Nephron progenitor cell (in vitro differentiated cells): ENCODE measurements around the gene RIT1.

Experiments
- DNase-seq: peaks from one replicate; pipeline ENCODE4 v3.0.0; 2021
- H3K27ac Mint-ChIP-seq: 2 replicates; pipeline ENCODE4 v1.8.0; 2021; ENCODE audit warnings: mild to moderate bottlenecking, moderate library complexity, mixed read lengths
- H3K27me3 Mint-ChIP-seq: 2 replicates; pipeline ENCODE4 v1.8.0; 2021; ENCODE audit warnings: mild to moderate bottlenecking, low read depth, mixed read lengths; ENCODE audit not compliant: poor library complexity
- H3K36me3 Mint-ChIP-seq: 2 replicates; pipeline ENCODE4 v1.8.0; 2021; ENCODE audit warnings: low read depth, mixed read lengths
- H3K4me1 Mint-ChIP-seq: 2 replicates; pipeline ENCODE4 v1.8.0; 2021; ENCODE audit warnings: mixed read lengths
- H3K4me3 Mint-ChIP-seq: 2 replicates; pipeline ENCODE4 v1.8.0; 2021; ENCODE audit warnings: mild to moderate bottlenecking, moderate library complexity, mixed read lengths
- H3K9me3 Mint-ChIP-seq: 2 replicates; pipeline ENCODE4 v1.8.0; 2021; ENCODE audit warnings: mild to moderate bottlenecking, moderate library complexity, mixed read lengths
- TF ChIP-seq, protein P1 (sequence below): fragments of 200-600 bp; sonication (generic); IDR thresholded peaks from 2 replicates; pipeline ENCODE4 v1.5.0; 2021; ENCODE audit warnings: antibody characterized with exemption

The RIT1 gene

DNA sequence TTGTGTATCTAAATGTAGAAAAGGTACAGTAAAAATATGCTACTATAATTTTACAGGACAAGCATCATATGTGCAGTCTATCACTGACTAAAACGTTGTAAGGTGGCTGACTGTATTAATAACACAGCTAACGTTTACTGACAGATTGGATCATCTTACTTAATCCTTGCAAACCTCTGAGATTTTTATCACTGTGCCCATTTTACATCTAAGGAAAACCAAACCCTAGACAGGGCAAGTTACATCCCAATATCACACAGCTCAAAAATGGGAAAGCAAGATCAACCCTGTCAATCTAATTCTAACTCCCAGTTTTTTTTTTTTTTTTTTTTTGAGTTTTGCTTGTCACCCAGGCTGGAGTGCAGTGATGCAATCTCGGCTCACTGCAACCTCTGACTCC is 7.5 kb upstream of the RIT1 start:
- TF ChIP-seq, protein P1, sequence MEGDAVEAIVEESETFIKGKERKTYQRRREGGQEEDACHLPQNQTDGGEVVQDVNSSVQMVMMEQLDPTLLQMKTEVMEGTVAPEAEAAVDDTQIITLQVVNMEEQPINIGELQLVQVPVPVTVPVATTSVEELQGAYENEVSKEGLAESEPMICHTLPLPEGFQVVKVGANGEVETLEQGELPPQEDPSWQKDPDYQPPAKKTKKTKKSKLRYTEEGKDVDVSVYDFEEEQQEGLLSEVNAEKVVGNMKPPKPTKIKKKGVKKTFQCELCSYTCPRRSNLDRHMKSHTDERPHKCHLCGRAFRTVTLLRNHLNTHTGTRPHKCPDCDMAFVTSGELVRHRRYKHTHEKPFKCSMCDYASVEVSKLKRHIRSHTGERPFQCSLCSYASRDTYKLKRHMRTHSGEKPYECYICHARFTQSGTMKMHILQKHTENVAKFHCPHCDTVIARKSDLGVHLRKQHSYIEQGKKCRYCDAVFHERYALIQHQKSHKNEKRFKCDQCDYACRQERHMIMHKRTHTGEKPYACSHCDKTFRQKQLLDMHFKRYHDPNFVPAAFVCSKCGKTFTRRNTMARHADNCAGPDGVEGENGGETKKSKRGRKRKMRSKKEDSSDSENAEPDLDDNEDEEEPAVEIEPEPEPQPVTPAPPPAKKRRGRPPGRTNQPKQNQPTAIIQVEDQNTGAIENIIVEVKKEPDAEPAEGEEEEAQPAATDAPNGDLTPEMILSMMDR, result no peak
- H3K4me1 Mint-ChIP-seq, result no peaks in the 10 kb centered on the region
- H3K9me3 Mint-ChIP-seq, result no peaks in the 10 kb centered on the region
- H3K27ac Mint-ChIP-seq, result no peak overlapping the region
- DNase-seq, result no peak
- H3K27me3 Mint-ChIP-seq, result no peaks in the 10 kb centered on the region
- H3K4me3 Mint-ChIP-seq, result no peak overlapping the region
- H3K36me3 Mint-ChIP-seq, result peaks cover 75% of the 10 kb centered on the region

DNA sequence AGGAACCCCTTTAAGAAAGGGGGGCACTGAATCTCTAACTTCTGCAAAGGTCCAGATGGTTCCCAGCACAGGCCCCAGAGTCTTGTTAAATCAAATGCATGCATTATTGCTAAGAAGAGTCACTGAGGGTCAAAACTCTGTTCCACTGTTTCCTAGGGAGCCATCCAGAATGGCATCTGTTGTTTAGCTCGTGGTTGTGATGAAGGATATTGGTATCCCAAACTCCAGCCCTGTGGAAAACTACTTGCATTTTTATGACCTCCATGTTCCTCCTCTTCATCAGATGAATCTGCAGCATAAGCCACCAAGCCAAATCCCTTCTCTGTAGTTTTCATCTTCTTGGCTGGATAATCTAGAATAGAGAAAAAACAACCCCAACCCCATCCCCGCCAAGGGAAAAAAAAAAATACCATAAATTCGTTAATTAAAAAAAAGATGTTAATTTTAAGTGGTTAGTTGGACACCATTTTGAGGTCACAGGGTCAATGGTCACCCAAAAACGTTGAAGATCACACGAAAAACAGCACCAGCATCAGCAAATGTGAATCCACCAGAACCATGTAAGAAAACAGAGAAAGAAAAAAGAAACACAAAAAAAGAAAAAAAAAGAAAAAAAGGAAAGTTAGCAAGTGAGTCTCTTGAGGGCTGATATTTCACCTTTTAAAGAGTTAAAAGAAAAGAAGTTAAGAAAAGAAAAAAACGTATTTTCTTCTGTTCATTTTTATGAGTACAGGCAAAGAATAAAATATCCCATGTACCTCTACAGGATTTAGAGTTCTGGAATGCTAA is 3.0 kb upstream of the RIT1 start:
- Mint-ChIP-seq H3K36me3 (peaks cover 57% of the 10 kb centered on the region), H3K4me3 (no peak overlapping the region), H3K4me1 (peaks cover 20% of the 10 kb centered on the region), H3K27ac (no peak overlapping the region), H3K27me3 (no peaks in the 10 kb centered on the region), H3K9me3 (no peaks in the 10 kb centered on the region)
- DNase-seq, result no peak
- TF ChIP-seq, protein P1, result no peak

DNA sequence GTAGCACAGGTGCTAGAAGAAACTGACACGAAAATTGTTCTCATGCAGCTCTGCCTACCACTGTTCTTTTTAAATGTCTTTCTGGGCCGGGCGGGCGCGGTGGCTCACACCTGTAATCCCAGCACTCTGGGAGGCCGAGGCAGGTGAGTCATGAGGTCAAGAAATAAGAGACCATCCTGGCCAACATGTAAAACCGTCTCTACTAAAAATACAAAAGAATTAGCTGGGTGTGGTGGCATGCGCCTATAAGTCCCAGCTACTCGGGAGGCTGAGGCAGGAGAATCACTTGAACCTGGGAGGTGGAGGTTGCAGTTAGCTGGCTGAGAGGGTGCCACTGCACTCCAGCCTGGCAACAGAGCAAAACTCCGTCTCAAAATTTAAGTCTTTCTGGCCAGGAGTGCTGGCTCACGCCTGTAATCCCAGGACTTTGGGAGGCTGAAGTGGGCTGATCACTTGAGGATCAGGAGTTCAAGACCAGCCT is 947 bp upstream of the RIT1 start:
- TF ChIP-seq, protein P1, result no peak
- H3K9me3 Mint-ChIP-seq, result no peaks in the 10 kb centered on the region
- H3K27me3 Mint-ChIP-seq, result no peaks in the 10 kb centered on the region
- peaks cover 20% of the 10 kb centered on the region for H3K4me1 Mint-ChIP-seq
- no peak for DNase-seq
- H3K36me3 Mint-ChIP-seq, result peaks cover 57% of the 10 kb centered on the region
- H3K4me3 Mint-ChIP-seq, result peak overlapping the region; percentile 96
- peak overlapping the region; percentile 95 for H3K27ac Mint-ChIP-seq

DNA sequence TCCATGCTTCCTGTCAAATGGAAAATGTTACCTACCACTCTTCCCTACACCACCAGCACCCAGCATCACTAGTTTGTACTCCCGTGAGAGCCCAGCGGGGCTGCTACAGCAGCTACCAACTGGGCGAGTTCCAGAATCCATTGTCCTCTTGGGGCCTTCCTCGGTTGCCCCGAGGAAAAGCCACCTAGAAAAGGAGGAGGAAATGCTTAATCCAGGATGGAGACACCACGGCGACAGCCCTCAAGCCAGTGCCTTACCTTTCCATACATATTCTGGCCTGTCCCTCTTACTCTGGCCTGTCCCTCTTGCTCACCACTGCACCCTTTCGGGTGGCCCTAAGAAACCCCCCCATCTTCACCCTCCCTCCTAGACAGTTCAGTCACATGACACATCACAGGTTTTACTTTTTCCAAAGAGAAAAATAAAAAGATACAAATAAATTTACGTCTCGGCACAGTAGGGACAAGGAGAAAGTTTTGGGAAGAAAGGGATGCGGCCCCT is 478 bp downstream of the RIT1 start:
- no peak for DNase-seq
- Mint-ChIP-seq H3K9me3 (no peaks in the 10 kb centered on the region), H3K36me3 (peaks cover 43% of the 10 kb centered on the region), H3K4me1 (peaks cover 20% of the 10 kb centered on the region), H3K27me3 (no peaks in the 10 kb centered on the region), H3K27ac (peak overlapping the region; percentile 95), H3K4me3 (peak overlapping the region; percentile 96)
- TF ChIP-seq, protein P1, result no peak

DNA sequence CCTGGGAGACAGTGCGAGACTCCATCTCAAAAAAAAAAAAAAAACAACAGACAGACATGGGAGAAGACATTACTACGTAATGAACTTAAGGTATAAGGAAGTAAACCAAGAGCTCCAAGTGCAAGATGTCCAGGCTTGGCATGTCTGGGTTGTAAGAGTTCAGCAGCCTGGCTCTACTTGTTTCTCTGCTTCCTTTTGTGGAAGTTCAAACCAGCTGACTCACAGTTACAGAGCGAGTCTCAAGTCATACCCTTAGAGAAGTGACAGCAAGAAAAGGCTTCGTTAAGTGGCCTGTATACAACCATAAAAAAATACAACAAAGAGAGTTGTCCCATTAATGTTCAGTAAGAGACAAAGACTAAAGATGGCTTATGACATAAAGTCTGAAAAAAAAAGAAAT is 1.3 kb downstream of the RIT1 start:
- no peak for DNase-seq
- H3K27ac Mint-ChIP-seq, result no peak overlapping the region
- no peaks in the 10 kb centered on the region for H3K9me3 Mint-ChIP-seq
- H3K27me3 Mint-ChIP-seq, result no peaks in the 10 kb centered on the region
- TF ChIP-seq, protein P1, result no peak
- peaks cover 20% of the 10 kb centered on the region for H3K4me1 Mint-ChIP-seq
- H3K4me3 Mint-ChIP-seq, result peak overlapping the region; percentile 96
- H3K36me3 Mint-ChIP-seq, result peaks cover 42% of the 10 kb centered on the region

DNA sequence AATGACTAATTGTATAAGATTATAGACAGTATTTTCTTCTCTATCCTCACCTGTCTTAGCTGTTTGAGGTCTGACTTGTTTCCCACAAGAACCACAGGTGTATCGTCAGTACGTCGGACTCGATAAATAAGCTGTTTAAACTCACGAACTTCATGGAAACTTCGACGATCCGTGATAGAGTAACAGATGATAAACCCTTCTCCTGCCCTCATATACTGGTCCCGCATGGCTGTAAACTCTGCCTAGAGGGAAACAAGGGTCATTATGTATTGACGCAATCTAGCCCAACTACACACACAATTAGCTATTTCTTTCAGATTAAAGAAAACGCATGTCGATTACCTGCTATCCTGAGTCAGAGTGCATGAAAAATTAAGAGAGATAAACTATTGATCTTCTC is 6.9 kb downstream of the RIT1 start:
- H3K4me1 Mint-ChIP-seq, result no peaks in the 10 kb centered on the region
- H3K27me3 Mint-ChIP-seq, result no peaks in the 10 kb centered on the region
- TF ChIP-seq, protein P1, result no peak
- no peak overlapping the region for H3K4me3 Mint-ChIP-seq
- H3K36me3 Mint-ChIP-seq, result peaks cover 54% of the 10 kb centered on the region
- H3K27ac Mint-ChIP-seq, result no peak overlapping the region
- H3K9me3 Mint-ChIP-seq, result no peaks in the 10 kb centered on the region
- no peak for DNase-seq
